Endothelial cell of hepatic sinusoid (primary cell): ENCODE data around the gene NOL4L.

Experiments used
- in situ Hi-C: cut with HindIII; loops from 2 replicates; pipeline ENCODE4 v1.10.0; 2017; ENCODE audit warnings: low sequenced_read_pairs

The NOL4L gene

GRCh38 chr20:32465092-32465900, 119.8 kb downstream of the NOL4L start:
- in situ Hi-C loops = no loop called here

GRCh38 chr20:32464401-32465091, 120.6 kb downstream of the NOL4L start:
- in situ Hi-C loops = no loop called here

DNA sequence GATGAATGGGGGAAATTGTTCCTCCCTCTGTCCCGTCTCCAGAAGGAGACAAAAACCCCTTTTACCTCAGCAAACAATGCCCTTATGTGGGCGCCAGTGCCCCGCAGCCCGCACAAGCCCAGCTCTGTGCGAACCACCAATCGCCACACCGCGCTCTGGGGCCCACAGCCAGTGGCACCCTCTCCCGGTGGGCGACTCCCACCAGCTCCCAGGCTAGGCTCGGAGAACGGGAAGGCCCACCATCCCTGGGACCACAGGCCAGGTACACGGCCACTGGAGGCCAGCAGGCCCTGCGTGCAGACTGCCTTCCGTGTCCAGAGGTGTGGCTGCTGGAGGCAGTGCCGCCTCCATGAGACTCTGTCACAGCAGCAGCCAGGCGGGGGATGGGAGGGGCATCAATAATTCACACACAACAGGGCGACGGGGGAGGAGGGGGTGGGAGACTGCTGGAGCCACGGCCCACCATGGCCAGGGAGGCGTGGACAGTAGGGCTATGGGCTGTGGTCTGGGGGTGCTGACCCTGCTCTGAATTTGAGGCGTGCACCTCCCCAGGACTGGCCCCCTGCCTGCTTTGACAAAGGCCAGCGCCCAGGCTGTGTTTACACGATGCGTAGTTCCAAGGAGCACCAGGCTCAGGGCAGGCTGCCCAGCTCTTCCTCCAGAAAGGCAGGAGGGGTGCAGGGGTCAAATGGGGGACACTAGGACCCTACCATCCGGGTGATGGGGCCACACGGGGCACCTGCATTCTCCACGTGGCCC, 121.3 kb downstream of the NOL4L start:
- in situ Hi-C loops = no loop called here

DNA sequence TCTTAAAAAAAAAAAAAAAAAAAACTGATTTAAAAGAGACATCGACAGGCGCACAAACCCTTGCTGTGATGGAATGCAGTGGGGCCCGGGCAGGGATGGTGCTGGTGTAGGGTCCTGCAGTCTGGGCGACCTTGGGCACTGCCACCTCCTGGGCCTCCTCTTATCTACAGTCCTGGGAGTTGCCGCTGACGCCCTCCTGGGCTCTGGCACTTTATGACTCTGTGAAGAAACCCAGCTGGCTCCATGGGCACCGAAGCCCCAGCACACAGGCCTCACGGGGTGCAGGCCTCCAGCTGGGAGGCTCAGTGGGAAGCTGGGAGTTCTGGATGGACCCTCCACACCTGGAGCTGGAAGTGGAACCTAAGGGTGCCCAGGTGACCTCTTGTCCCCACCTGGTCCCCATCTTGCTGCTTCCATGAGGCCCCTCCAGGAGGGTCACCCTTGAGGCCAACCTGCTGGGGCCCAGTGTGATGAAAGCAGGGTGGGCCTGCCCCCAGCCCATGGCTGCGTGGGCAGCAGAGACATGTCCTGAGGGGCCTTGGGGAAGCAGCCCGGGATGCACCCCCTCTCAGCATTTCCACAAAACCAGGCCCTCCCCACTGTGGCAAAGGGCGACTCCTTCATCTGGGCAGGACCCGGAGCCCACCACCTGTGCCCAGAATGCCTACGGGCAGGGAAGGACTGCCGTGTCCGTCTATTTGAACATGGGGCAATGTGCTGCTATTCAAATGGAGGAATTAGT, 122.1 kb downstream of the NOL4L start:
- in situ Hi-C loops = no loop called here

DNA sequence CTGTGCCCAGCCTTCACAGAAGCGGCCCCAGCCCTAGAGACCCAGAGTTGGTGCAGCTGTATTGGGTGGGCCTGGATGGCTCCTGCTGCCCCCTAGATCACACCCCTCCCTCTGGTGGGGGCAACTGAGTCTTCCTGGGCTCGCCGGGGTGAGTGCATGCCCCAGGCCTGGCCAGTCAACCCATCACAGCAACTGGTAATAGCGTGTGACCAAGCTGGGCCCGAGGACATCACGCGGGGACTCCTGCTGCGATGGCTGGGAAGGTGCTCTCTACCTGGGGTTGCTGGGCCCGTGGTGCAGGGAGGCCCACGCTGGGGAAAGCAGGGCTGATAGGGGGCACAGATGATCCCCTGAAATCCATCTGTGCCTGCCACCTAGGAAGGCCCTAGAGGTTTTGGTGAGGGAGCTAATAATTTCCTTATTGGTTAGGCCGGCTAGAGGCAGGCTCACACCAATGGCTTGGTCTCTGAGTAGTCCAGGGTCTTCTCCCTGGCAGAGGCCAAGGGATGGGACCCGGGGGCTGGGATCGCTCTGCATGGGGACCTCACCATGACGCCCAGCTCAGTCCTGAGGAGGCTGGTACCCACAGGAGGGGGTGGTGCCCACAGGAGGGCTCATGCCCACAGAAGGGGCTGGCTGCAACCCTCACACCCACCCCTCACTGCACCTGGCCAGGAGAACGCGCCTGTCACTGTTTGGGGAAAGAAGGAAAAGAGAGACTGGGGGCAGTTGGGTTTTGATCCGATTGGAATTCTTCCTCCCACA, 123.1 kb downstream of the NOL4L start:
- in situ Hi-C loops = no loop called here

DNA sequence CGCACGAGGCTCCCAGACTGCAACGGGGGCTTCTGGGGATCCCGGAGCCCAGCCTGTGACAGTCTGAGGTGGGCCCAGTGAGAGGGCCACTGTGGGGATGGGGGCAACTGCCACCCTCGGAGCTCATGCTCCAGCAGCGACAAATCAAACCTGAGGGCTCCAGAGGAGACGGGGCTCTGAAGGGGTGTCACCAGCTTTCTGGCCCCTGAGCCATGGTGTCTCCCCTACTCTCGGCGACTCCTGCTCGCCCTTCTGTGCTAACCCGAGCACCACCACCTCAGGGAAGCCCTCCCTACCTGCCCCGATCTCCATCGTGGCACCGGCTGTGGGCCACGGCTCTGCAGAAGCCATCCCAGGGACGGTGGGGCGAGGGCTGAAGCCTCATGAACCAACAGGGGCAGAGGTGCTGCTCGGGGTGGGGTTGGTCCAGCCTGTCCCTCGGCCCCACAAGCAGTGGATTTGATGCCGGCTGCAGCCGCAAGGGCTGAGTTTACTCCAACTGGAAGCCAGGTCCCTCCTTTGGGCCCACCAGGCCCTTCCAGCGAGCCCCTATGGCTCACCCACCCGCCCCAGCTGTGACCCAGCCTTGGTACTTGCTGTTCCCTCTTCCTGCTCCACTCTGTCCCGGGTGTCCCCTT, 124.3 kb downstream of the NOL4L start:
- in situ Hi-C loops = no loop called here

DNA sequence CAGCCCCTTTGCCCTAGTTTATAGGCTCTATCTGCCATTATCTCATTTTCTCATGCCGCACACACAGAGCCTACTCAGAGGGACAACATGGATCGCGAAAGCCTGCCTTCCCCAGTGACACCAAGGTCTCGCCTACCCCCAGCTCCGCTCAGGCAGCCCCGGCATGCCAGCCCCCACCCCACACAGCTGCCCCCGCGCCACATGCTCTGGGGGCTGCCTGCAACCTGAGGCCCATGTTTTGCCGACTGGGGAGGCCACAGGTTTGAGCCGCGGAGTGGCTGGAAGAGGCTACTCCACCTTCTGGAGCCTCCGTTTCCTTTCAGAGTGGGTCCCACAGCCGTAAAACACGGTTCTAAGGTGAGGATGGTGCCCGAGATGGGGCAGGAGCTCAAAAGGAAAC, 124.9 kb downstream of the NOL4L start:
- in situ Hi-C loops = no loop called here

DNA sequence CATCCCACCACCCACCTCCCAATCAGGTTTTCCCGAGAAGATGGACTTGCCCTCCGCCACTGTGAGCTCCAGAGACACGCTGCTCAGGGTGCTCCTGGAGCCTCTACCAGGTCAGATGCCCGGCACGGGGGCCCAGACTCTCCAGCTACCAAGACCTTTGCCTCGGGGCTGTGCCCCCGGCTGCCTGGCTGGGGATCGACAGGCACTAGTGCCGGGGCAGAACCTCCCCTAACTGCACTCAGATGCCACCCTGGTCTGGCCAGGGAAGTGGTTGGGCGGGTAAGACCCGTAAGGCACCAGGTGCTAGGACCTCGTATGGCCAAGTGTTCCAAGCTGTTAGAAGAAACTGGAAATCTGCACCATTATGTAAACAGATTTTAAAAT, 126.3 kb downstream of the NOL4L start:
- in situ Hi-C loops = no loop called here

GRCh38 chr20:32458061-32458836, 126.9 kb downstream of the NOL4L start:
- in situ Hi-C loops = no loop called here

DNA sequence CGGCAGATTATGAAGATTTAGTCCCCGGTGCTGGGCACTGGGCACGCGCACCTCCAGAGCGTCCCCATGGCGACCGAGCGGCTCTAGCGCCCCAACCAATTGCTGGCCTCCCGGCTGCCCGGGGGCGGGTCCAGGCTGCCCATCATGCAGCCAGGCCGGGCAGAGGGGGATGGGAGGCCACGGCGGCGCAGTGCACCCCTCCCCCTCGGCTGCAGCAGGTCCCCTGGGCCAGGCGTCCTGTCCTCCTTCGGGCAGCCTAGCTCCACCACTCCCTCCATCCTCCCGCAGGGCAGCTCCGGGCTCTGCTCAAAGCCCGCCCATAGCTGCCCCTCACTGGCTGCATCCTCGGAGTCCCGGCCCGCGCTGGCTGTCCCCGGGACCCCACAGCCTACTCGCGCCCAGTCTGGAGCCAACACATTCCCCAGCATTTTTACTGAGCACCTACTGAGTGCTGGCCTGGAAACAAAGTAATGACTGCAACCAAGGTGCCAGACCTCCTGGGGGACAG, 127.6 kb downstream of the NOL4L start:
- in situ Hi-C loops = no loop called here

- in situ Hi-C loops = no loop called here
Observed at GRCh38 chr20:32456869-32457478, 128.2 kb downstream of the NOL4L start.

GRCh38 chr20:32455901-32456701, 129.0 kb downstream of the NOL4L start:
- in situ Hi-C loops = no loop called here

DNA sequence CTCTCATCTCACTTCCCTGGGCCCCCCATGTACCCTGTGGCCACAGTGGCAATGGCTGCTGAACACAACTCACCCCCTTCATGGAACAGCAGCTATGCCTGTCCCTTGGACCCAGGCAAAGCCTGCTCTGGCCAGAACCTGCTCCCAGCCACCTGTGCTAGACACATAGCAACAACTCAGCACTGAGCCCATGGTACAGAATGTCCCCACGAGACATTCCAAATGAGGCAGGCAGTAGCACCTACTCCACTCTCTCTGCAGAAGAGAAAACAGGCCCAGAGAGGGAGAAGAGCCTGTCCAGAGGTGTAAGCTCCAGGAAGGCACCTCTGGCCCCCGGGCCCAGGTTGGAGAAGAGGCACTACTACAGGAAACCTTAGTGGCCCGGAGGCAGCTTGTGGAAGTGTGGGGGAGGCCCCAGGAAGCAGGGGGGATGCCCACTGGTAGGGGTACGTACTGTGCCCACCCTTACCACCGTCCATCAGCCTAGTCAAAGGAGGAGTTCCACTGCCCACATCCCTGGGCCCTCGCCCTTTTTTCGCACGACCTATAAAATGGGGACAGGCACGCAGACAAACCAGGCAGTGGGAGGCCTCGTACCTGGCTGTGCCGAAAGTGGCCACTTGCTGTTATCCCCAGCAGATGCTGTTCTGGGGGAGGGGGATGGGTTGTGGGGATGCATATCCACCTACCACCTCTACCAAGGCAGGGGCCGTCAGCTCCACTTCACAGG, 129.8 kb downstream of the NOL4L start:
- in situ Hi-C loops = no loop called here

GRCh38 chr20:32454164-32455145, 130.7 kb downstream of the NOL4L start:
- in situ Hi-C loops = no loop called here

GRCh38 chr20:32453467-32454163, 131.5 kb downstream of the NOL4L start:
- in situ Hi-C loops = no loop called here
